Measurements from ENCODE around the gene SLC29A3. TPM values are rescaled to one million over a fixed set of nuclear protein-coding genes. Genes with fewer than 3 reads are reported as not detected.

SLC29A3 gene
- total RNA-seq, 1 experiment from 2014 or later: 9.2 TPM

GRCh38 chr10:71301371-71301916 is 17.6 kb upstream of the SLC29A3 start:
- TF ChIP-seq CTCF (conservative IDR thresholded peaks at IDR 0.05): no peak

More at GRCh38 chr10:71301371-71301916, 17.6 kb upstream of the SLC29A3 start:
- Histone ChIP-seq H2BK15ac (ENCODE audit: low read depth, low read length) (no peak overlapping the region), H3K79me1 (ENCODE audit: insufficient read depth, low read depth, low read length, poor library complexity, severe bottlenecking) (no peaks in the 10 kb centered on the region), H3K23ac (ENCODE audit: insufficient read length, low read depth, low read length) (no peak overlapping the region), H2BK12ac (ENCODE audit: insufficient read length, low read depth, low read length) (no peak overlapping the region), H3T11ph (ENCODE audit: low read length) (no peak overlapping the region), H3K23me2 (ENCODE audit: insufficient read length, low read depth, low read length, poor library complexity, severe bottlenecking) (no peaks in the 10 kb centered on the region), H2BK20ac (ENCODE audit: low read depth, low read length, poor library complexity, severe bottlenecking) (no peak overlapping the region), H2AK5ac (ENCODE audit: insufficient read length, low read length) (no peak overlapping the region), H3K4me2 (ENCODE audit: insufficient read depth, insufficient read length, low read length) (no peak overlapping the region), H3K4me1 (ENCODE audit: insufficient read depth, low read length) (no peaks in the 10 kb centered on the region), H4K5ac (ENCODE audit: insufficient read length, low read depth, low read length) (no peak overlapping the region), H4K91ac (ENCODE audit: insufficient read length, low read depth, low read length) (no peak overlapping the region), H3K4ac (ENCODE audit: low read depth, low read length) (no peak overlapping the region), H3K27ac (ENCODE audit: insufficient read length, low read depth, low read length) (no peak overlapping the region), H3K27me3 (ENCODE audit: insufficient read depth, low read length) (no peaks in the 10 kb centered on the region), H3K9me3 (ENCODE audit: control insufficient read depth, low read depth, low read length) (no peaks in the 10 kb centered on the region), H3K79me2 (ENCODE audit: insufficient read depth, low read length) (no peaks in the 10 kb centered on the region), H2AFZ (ENCODE audit: low read length) (no peak overlapping the region), H3K18ac (ENCODE audit: insufficient read length, low read depth, low read length) (no peak overlapping the region), H4K8ac (replicated peaks; ENCODE audit: insufficient read length, low read depth, low read length) (no peak overlapping the region), H3K14ac (ENCODE audit: insufficient read depth, low read length) (no peak overlapping the region), H2BK120ac (ENCODE audit: low read depth, low read length, poor library complexity, severe bottlenecking) (no peak overlapping the region), H4K20me1 (ENCODE audit: control insufficient read depth, insufficient read depth, insufficient read length) (no peaks in the 10 kb centered on the region), H2BK5ac (ENCODE audit: insufficient read length, low read length) (no peak overlapping the region), H3K56ac (ENCODE audit: insufficient read length, low read depth, low read length) (no peak overlapping the region), H3K9ac (ENCODE audit: extremely low read depth, insufficient read length, low read length) (no peak overlapping the region)
- H3K36me3 Mint-ChIP-seq (ENCODE audit: insufficient read depth in 1 of 3, low read depth in 3 of 3): peaks cover 0 to 24% (median 7%) of the 10 kb centered on the region in 3 experiments; a peak in 6 of 7 replicates
- DNase-seq: no peak
- no peaks in the 10 kb centered on the region for H3K9me3 Mint-ChIP-seq
- H3K27me3 Mint-ChIP-seq (ENCODE audit: low read depth): no peaks in the 10 kb centered on the region; the same call in 1 of the 2 replicates
- no peak overlapping the region for H3K4me3 Mint-ChIP-seq
- WGBS (ENCODE audit: extremely low coverage, insufficient read length, low lambda C conversion rate): no CpG with 5 or more reads among the region's 12 CpGs
- H3K4me1 Mint-ChIP-seq: 0 out of 4 replicates have a peak, but pooled peaks cover 0 to 4% of the 10 kb centered on the region in 2 experiments
- H3K27ac Mint-ChIP-seq: no peak overlapping the region

Measured in H9 (cell line).